ENCODE measurements around the gene CEP70. TPM values are rescaled to one million over a fixed set of nuclear protein-coding genes. Genes with fewer than 3 reads are reported as not detected.
"Not testable (repeated sequence)": the region's sequence is repeated elsewhere in the genome, so short reads cannot be mapped to it uniquely, and the experiment has no call there.

The CEP70 gene
- total RNA-seq, 1 donor from 2014 or later = 6.5 TPM

- peaks cover 7% of the 10 kb centered on the region for H4K20me1 ChIP-seq (ENCODE audit: insufficient read depth, low read length)
- FAIRE-seq = no peak
- Mint-ChIP-seq H3K36me3 (ENCODE audit: low read depth, unreplicated experiment) (peaks cover 4% of the 10 kb centered on the region), H3K9me3 (ENCODE audit: unreplicated experiment) (peaks cover 11% of the 10 kb centered on the region), H3K27ac (ENCODE audit: unreplicated experiment) (no peak overlapping the region), H3K27me3 (ENCODE audit: low read depth, unreplicated experiment) (no peaks in the 10 kb centered on the region), H3K4me3 (ENCODE audit: unreplicated experiment) (no peak overlapping the region), H3K4me1 (ENCODE audit: low read depth, unreplicated experiment) (no peaks in the 10 kb centered on the region)
- H3K4me1 ChIP-seq (ENCODE audit: insufficient read depth, low read length) = no peaks in the 10 kb centered on the region
- no peak overlapping the region for H3K27ac ChIP-seq (ENCODE audit: low read depth, low read length)
- no peak overlapping the region for H3K4me3 ChIP-seq (ENCODE audit: insufficient read depth, low read depth, low read length)
- no peaks in the 10 kb centered on the region for H3K27me3 ChIP-seq (ENCODE audit: insufficient read depth, low read length)
- H3K9ac ChIP-seq (ENCODE audit: low read length) = no peak overlapping the region
- H3K9me3 ChIP-seq (ENCODE audit: insufficient read depth, low read depth, low read length) = no peaks in the 10 kb centered on the region
- H2AFZ ChIP-seq (ENCODE audit: low read depth, low read length) = no peak overlapping the region
- peaks cover 4% of the 10 kb centered on the region for H3K79me2 ChIP-seq (ENCODE audit: insufficient read depth, low read length)
- no peak for DNase-seq (ENCODE audit: low read depth)
- no peak overlapping the region for H3K4me2 ChIP-seq (ENCODE audit: low read length)
- no peaks in the 10 kb centered on the region for H3K36me3 ChIP-seq (ENCODE audit: insufficient read depth, low read length)
- TF ChIP-seq EZH2 (IDR thresholded peaks at IDR 0.05; ENCODE audit: insufficient read depth, low read length) (no peak), CTCF (IDR thresholded peaks at IDR 0.05; ENCODE audit: insufficient read depth, low read depth, low read length) (no peak)
Measured at GRCh38 chr3:138578141-138578540, 15.9 kb downstream of the CEP70 start.

DNA sequence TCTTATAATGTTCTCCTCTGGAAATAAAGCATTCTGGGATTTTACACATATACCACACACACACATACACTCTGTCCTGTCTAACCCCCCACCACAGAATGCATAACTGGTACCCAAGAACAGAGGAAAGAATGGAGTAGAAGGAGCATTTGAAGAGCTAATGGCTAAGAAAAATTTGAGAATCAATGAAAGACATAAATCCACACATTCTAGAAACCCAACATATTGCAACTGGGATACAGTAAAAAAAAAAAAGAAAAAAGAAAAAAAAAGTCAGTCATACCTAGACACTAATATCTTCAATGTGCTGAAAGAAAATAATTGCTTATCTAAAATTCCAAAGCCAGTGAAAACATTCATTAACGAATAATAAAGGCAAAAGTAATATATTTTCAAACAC lies 20.9 kb downstream of the CEP70 start:
- Mint-ChIP-seq H3K4me1 (ENCODE audit: low read depth, unreplicated experiment) (no peaks in the 10 kb centered on the region), H3K9me3 (ENCODE audit: unreplicated experiment) (peaks cover 11% of the 10 kb centered on the region), H3K27ac (ENCODE audit: unreplicated experiment) (no peak overlapping the region), H3K27me3 (ENCODE audit: low read depth, unreplicated experiment) (no peaks in the 10 kb centered on the region), H3K36me3 (ENCODE audit: low read depth, unreplicated experiment) (peaks cover 6% of the 10 kb centered on the region), H3K4me3 (ENCODE audit: unreplicated experiment) (no peak overlapping the region)
- Histone ChIP-seq H3K4me1 (ENCODE audit: insufficient read depth, low read length) (no peaks in the 10 kb centered on the region), H3K9ac (ENCODE audit: low read length) (no peak overlapping the region), H3K79me2 (ENCODE audit: insufficient read depth, low read length) (no peaks in the 10 kb centered on the region), H2AFZ (ENCODE audit: low read depth, low read length) (no peak overlapping the region), H3K4me2 (ENCODE audit: low read length) (no peak overlapping the region), H3K4me3 (ENCODE audit: insufficient read depth, low read depth, low read length) (no peak overlapping the region), H4K20me1 (ENCODE audit: insufficient read depth, low read length) (no peaks in the 10 kb centered on the region), H3K9me3 (ENCODE audit: insufficient read depth, low read depth, low read length) (no peaks in the 10 kb centered on the region), H3K27ac (ENCODE audit: low read depth, low read length) (no peak overlapping the region), H3K36me3 (ENCODE audit: insufficient read depth, low read length) (no peaks in the 10 kb centered on the region), H3K27me3 (ENCODE audit: insufficient read depth, low read length) (no peaks in the 10 kb centered on the region)
- TF ChIP-seq CTCF (IDR thresholded peaks at IDR 0.05; ENCODE audit: insufficient read depth, low read depth, low read length) (no peak), EZH2 (IDR thresholded peaks at IDR 0.05; ENCODE audit: insufficient read depth, low read length) (no peak)
- FAIRE-seq (no peak), DNase-seq (ENCODE audit: low read depth) (no peak)

DNA sequence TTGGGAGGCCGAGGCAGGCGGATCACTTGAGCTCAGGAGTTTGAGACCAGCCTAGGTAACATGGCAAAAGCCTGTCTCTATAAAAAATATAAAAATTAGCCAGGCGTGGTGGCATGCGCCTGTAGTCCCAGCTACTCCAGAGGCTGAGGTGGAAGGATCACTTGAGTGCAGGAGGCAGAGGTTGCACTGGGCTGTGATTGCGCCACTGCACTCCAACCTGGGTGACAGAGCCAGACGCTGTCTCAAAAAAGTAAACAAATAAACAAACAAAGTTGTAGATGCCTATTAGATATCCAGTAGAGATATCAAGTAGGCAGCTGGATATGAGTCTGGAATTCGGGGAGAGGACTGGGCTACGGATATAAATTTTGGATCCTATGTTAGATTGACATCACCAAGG lies 24.4 kb downstream of the CEP70 start:
- H3K9me3 Mint-ChIP-seq (ENCODE audit: unreplicated experiment) = peaks cover 14% of the 10 kb centered on the region
- H3K79me2 ChIP-seq (ENCODE audit: insufficient read depth, low read length); H3K27me3 ChIP-seq (ENCODE audit: insufficient read depth, low read length); H3K27ac ChIP-seq (ENCODE audit: low read depth, low read length); H3K27ac Mint-ChIP-seq (ENCODE audit: unreplicated experiment); H2AFZ ChIP-seq (ENCODE audit: low read depth, low read length); DNase-seq (ENCODE audit: low read depth); H3K4me3 Mint-ChIP-seq (ENCODE audit: unreplicated experiment); H3K9me3 ChIP-seq (ENCODE audit: insufficient read depth, low read depth, low read length); H3K27me3 Mint-ChIP-seq (ENCODE audit: low read depth, unreplicated experiment); H3K4me3 ChIP-seq (ENCODE audit: insufficient read depth, low read depth, low read length); H4K20me1 ChIP-seq (ENCODE audit: insufficient read depth, low read length); H3K4me1 ChIP-seq (ENCODE audit: insufficient read depth, low read length); H3K4me1 Mint-ChIP-seq (ENCODE audit: low read depth, unreplicated experiment); H3K9ac ChIP-seq (ENCODE audit: low read length); FAIRE-seq; H3K36me3 Mint-ChIP-seq (ENCODE audit: low read depth, unreplicated experiment); H3K4me2 ChIP-seq (ENCODE audit: low read length); H3K36me3 ChIP-seq (ENCODE audit: insufficient read depth, low read length): not testable (repeated sequence)
